Heart left ventricle (tissue), 13 donors: ENCODE measurements around the gene SDR42E1.

ENCODE experiments used
- CTCF ChIP-seq, 12 donors: fragments of 200-600 bp; sonication (generic) in 4 of 12; IDR thresholded peaks; one replicate each; pipeline versions ENCODE4 v1.5.0 to v1.8.0; 2018 to 2022; ENCODE audit warnings: antibody characterized with exemption in 12 of 12, mild to moderate bottlenecking in 5 of 12
- POLR2A ChIP-seq, 2 donors: fragments of 450-650 bp; IDR thresholded peaks; one replicate each; pipeline ENCODE4 v1.6.1; 2017; ENCODE audit warnings: antibody characterized with exemption in 2 of 2, mild to moderate bottlenecking in 2 of 2, moderate library complexity in 2 of 2
- donor health status: ischemic (EF 13 %, LVEDD 7.1; RV severe dilation, severe dysfunction).
- donor health status: DM: no; HTN: yes; CAD: no.
- donor health status: DM: no; HTN: no; CAD: no.
- donor health status: ischemic (EF 25% LVEDD 6.9; RV normal size, moderate dysfunction).
- donor health status: ischemic (EF 25% LVEDD 5.7; RV mildly dilated, moderate dysfunction).
- donor health status: ischemic (EF 35%, LVEDD 5.7; RV mildly dilated, moderate dysfunction).
- donor health status: nonischemic (EF 11% LVEDD 7.7; RV severe dilation, severe dysfunction).
- donor health status: DM: yes; HTN: yes; CAD: no.
- donor health status: PGD.
- donor health status: ischemic (EF 29% LVEDD 5.4; RV normal size, mild dysfunction).
- donor health status: nonischemic (EF 23%, LVEDD 6.1; RV moderate dilation, normal function).

- no peak for TF ChIP-seq CTCF (IDR thresholded peaks at IDR 0.05)
- TF ChIP-seq POLR2A (IDR thresholded peaks at IDR 0.05) = no peak
Measured at GRCh38 chr16:82037251-82037650, 26.0 kb upstream of the SDR42E1 start.
